Upper lobe of left lung (tissue), 6 donors: ENCODE data around the gene ADSL. TPM values are rescaled to one million over a fixed set of nuclear protein-coding genes. Genes with fewer than 3 reads are reported as not detected.

ENCODE experiments used
- ATAC-seq, 2 donors: fragments of 200-7000 bp; cut with Tn5 transposase; one replicate each; pipeline ENCODE4 v1.9.1; 2022; ENCODE audit warnings: mild to moderate bottlenecking in 2 of 2, moderate library complexity in 2 of 2; ENCODE audit not compliant: low FRiP score in 2 of 2
- DNase-seq, 2 donors: peaks; one replicate each; pipeline ENCODE4 v3.0.0-alpha.2; 2019 to 2020
- H3K27ac ChIP-seq, 4 donors: fragments of 200-600 bp; sonication (generic); one replicate each; pipeline ENCODE4 v1.5.1; 2016 to 2019
- H3K27me3 ChIP-seq, 4 donors: fragments of 200-600 bp; sonication (generic); one replicate each; pipeline ENCODE4 v1.5.1; 2017 to 2019
- H3K36me3 ChIP-seq, 4 donors: fragments of 200-600 bp; sonication (generic); one replicate each; pipeline ENCODE4 v1.5.1; 2016 to 2019
- H3K4me1 ChIP-seq, 4 donors: fragments of 200-600 bp; sonication (generic); one replicate each; pipeline ENCODE4 v1.5.1; 2018 to 2019
- H3K4me3 ChIP-seq, 4 donors: fragments of 200-600 bp; sonication (generic); one replicate each; pipeline ENCODE4 v1.5.1; 2017 to 2019; ENCODE audit warnings: mild to moderate bottlenecking in 2 of 4, moderate library complexity in 1 of 4
- H3K9me3 ChIP-seq, 4 donors: fragments of 200-600 bp; sonication (generic); one replicate each; pipeline ENCODE4 v1.5.1; 2018 to 2019
- EP300 ChIP-seq, 4 donors: sonication (generic); formaldehyde crosslinking; IDR thresholded peaks; one replicate each; pipeline ENCODE4 v1.5.1; 2017; ENCODE audit warnings: antibody characterized with exemption in 4 of 4, control low read depth in 2 of 4
- POLR2A ChIP-seq, 4 donors: fragments of 450-650 bp; IDR thresholded peaks; one replicate each; pipeline ENCODE4 v1.5.1; 2016 to 2017; ENCODE audit warnings: antibody characterized with exemption in 4 of 4, mild to moderate bottlenecking in 2 of 4
- POLR2AphosphoS5 ChIP-seq, 2 donors: sonication (generic); formaldehyde crosslinking; IDR thresholded peaks; one replicate each; pipeline ENCODE4 v1.5.1; 2017; ENCODE audit warnings: antibody characterized with exemption in 2 of 2
- WGBS, 2 donors: methylation state at CpG; one replicate each; pipeline ENCODE4 v1.1.5; 2017 to 2018; 5-methylcytosine and 5-hydroxymethylcytosine counted together
- total RNA-seq, 6 donors: library from RNA; depleted of rRNA in 4 of 6; stranded (reverse); fragments of >200 nt in 4 of 6; gene quantifications; one replicate each; pipeline versions ENCODE4 v1.1.0 to v1.2.1, GENCODE V29; 2016 to 2021
- TF ChIP-seq, protein P1 (sequence below), 6 experiments: fragments of 450-650 bp in 4 of 6; fragments of 200-600 bp in 2 of 6; sonication (generic) in 2 of 6; IDR thresholded peaks; one replicate each; pipeline ENCODE4 v1.5.1; 2016 to 2019; ENCODE audit warnings: antibody characterized with exemption in 6 of 6
- donor health status: DM: no; HTN: no; CAD: no; lungs with moderate emphysema.
- donor health status: DM: no; HTN: yes; CAD: no; lungs with severe emphysema.

ADSL gene
- total RNA-seq, 6 donors from 2014 or later: 17.5 to 80.3 (median 37.9) TPM

DNA sequence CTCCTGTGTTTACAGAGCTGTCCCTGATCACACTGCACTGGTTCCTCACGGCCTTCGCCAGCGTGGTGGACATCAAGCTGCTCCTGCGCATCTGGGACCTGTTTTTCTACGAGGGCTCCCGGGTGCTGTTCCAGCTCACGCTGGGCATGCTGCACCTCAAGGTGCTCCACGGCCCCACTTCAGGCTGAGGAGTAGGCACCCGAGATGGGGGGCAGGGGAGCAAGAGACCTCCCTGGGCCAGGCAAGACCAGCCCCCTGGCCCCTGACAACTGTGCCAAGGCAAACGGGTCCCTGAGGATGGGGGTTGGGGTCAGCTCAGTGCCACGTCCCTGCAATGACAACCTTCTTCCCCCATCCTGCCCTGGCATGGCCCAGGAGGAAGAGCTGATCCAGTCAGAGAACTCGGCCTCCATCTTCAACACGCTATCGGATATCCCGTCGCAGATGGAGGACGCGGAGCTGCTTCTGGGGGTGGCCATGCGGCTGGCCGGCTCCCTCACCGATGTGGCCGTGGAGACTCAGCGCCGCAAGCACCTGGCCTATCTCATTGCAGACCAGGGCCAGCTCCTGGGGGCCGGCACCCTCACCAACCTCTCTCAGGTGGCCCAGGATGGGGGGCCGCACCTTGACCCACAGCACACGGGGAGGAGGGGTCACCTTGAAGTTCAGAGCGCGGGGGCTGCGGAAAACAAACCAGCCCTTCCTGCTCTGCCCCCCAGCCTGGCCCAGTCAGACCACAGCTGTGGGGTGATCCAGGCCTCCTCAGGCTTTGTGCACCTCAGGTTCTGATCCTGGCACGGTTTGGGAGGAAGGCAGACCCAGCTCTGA lies 60.0 kb downstream of the ADSL start:
- TF ChIP-seq POLR2AphosphoS5 (IDR thresholded peaks at IDR 0.05) (no peak), EP300 (IDR thresholded peaks at IDR 0.05) (no peak)
- TF ChIP-seq, protein P1, sequence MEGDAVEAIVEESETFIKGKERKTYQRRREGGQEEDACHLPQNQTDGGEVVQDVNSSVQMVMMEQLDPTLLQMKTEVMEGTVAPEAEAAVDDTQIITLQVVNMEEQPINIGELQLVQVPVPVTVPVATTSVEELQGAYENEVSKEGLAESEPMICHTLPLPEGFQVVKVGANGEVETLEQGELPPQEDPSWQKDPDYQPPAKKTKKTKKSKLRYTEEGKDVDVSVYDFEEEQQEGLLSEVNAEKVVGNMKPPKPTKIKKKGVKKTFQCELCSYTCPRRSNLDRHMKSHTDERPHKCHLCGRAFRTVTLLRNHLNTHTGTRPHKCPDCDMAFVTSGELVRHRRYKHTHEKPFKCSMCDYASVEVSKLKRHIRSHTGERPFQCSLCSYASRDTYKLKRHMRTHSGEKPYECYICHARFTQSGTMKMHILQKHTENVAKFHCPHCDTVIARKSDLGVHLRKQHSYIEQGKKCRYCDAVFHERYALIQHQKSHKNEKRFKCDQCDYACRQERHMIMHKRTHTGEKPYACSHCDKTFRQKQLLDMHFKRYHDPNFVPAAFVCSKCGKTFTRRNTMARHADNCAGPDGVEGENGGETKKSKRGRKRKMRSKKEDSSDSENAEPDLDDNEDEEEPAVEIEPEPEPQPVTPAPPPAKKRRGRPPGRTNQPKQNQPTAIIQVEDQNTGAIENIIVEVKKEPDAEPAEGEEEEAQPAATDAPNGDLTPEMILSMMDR (IDR thresholded peaks at IDR 0.05): no peak
- Histone ChIP-seq H3K4me1 (peaks cover 0 to 2% (median 0%) of the 10 kb centered on the region in 4 donors), H3K36me3 (peaks cover 32 to 98% (median 84%) of the 10 kb centered on the region in 4 donors), H3K9me3 (no peaks in the 10 kb centered on the region), H3K4me3 (no peak overlapping the region), H3K27me3 (no peaks in the 10 kb centered on the region), H3K27ac (no peak overlapping the region)
- ATAC-seq (no peak), DNase-seq (peak in 1 of 2 donors; percentile 72)
- 94 to 97% methylated on average over 14 to 31 of the region's 31 CpGs for WGBS, 2 donors

DNA sequence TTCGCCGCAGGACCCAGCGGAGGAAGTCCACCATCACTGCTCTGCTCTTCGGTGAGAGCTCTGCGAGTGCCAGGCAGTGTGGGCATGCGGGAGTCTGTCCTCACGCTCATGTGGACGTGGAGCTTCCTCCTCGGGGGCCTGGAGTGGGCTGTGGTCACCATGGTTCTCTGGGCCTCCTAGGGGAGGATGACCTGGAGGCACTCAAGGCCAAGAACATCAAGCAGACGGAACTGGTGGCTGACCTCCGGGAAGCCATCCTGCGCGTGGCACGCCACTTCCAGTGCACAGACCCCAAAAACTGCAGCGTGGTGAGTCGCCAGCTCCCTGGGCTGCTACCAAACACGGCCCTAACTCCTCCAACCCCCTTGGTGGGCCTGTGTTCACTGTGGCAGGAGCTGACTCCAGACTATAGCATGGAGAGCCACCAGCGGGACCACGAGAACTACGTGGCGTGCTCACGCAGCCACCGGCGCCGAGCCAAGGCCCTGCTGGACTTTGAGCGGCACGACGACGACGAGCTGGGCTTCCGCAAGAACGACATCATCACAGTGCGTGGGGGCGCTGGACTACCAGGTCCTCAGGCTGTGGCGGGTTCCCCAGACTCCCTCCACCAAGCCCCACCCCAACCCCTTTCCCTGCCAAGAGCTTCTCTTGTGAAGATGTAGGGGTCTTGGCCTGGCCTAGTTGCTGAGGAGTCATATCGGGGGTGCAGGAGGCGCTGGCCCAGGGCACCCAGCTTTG lies 60.9 kb downstream of the ADSL start:
- TF ChIP-seq POLR2A (IDR thresholded peaks at IDR 0.05) (no peak), POLR2AphosphoS5 (IDR thresholded peaks at IDR 0.05) (no peak), EP300 (IDR thresholded peaks at IDR 0.05) (no peak)
- TF ChIP-seq, protein P1 (IDR thresholded peaks at IDR 0.05): no peak
- WGBS, 2 donors: 96 to 97% methylated on average over 6 to 23 of the region's 37 CpGs
- Histone ChIP-seq H3K36me3 (peaks cover 32 to 98% (median 80%) of the 10 kb centered on the region in 4 donors), H3K27ac (no peak overlapping the region), H3K4me3 (no peak overlapping the region), H3K9me3 (no peaks in the 10 kb centered on the region), H3K4me1 (no peaks in the 10 kb centered on the region), H3K27me3 (no peaks in the 10 kb centered on the region)
- no peak for ATAC-seq
- peak in 1 of 2 donors; percentile 81 for DNase-seq

DNA sequence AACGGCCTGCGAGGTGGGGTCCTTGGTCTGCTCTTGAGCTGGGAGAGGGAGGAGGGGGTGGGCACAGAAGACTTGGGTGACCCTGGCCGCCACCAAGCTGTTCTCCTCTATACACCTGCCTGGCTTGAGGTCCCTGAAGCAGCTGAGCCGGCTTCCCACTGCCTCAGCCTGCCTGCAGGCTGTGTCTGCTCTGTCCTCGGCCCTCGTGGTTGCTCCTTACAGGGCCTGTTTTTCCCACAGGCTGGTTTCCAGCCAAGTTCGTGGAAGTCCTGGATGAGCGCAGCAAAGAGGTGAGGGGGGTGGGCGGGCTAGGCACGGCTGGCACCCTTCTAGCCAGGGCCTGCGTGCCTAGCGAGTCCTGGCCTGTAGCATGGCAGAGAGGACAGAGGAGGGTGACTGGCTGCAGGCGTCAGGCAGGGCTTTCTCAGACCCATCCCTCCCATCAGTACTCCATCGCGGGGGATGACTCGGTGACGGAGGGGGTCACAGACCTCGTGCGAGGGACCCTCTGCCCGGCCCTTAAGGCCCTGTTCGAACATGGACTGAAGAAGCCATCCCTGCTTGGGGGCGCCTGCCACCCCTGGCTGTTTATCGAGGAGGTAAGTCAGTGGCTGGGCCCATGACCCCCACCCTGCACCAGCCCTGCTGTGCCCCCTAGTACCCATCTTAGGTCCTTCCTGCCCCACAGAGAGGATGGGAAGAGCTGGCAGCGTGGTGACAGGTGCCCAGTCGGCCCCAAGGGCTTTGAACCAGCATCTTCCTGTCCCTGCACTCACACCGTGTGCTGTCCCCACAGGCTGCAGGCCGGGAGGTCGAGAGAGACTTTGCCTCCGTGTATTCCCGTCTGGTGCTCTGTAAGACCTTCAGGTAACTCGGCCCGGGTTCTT lies 61.8 kb downstream of the ADSL start:
- Histone ChIP-seq H3K4me3 (no peak overlapping the region), H3K4me1 (no peaks in the 10 kb centered on the region), H3K27me3 (no peaks in the 10 kb centered on the region), H3K36me3 (peaks cover 32 to 93% (median 77%) of the 10 kb centered on the region in 4 donors), H3K9me3 (no peaks in the 10 kb centered on the region), H3K27ac (no peak overlapping the region)
- DNase-seq (peak in 1 of 2 donors; percentile 58), ATAC-seq (no peak)
- no peak for TF ChIP-seq POLR2A (IDR thresholded peaks at IDR 0.05)
- TF ChIP-seq POLR2AphosphoS5 (IDR thresholded peaks at IDR 0.05): no peak
- TF ChIP-seq EP300 (IDR thresholded peaks at IDR 0.05): no peak
- TF ChIP-seq, protein P1 (IDR thresholded peaks at IDR 0.05): no peak
- 85 to 92% methylated on average over 15 to 31 of the region's 32 CpGs for WGBS, 2 donors

DNA sequence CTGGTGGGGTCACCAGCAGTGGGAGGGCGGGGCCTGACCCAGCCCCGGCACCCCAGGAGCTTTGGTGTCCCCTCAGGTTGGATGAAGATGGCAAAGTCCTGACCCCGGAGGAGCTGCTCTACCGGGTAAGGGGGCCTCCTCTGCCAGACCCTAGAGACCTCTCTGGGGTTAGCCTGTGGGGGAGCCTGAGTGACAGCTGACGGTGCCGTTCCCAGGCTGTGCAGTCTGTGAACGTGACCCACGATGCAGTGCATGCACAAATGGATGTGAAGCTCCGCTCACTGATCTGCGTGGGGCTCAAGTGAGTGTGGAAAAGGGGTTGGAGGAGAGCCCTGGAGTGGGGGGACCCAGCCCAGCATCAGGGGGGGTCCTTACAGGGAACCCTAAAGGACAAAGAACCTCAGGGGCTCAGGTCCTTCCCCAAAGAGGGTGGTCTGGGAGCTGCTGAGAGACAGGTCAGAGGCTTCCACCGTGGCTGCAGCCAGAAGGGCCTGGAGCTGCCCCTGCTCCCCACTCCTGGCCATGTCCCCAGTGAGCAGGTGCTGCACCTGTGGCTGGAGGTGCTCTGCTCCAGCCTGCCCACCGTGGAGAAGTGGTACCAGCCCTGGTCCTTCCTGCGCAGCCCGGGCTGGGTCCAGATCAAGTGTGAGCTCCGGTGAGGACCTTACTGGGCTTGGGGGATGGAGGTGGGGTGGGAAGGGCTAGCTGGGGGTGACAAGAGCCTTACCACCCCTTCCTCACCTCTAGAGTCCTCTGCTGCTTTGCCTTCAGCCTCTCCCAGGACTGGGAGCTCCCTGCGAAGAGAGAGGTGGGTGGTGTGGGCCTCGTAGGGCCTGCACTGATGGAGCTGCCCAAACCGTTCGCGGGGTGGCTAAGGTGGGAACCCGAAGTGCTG lies 62.7 kb downstream of the ADSL start:
- H3K4me1 ChIP-seq: no peaks in the 10 kb centered on the region
- no peak overlapping the region for H3K27ac ChIP-seq
- peaks cover 32 to 86% (median 74%) of the 10 kb centered on the region in 4 donors for H3K36me3 ChIP-seq
- no peak for ATAC-seq
- H3K4me3 ChIP-seq: no peak overlapping the region
- H3K9me3 ChIP-seq: no peaks in the 10 kb centered on the region
- no peaks in the 10 kb centered on the region for H3K27me3 ChIP-seq
- 86 to 98% methylated on average over 16 to 17 of the region's 21 CpGs for WGBS, 2 donors
- TF ChIP-seq POLR2AphosphoS5 (IDR thresholded peaks at IDR 0.05) (no peak), POLR2A (IDR thresholded peaks at IDR 0.05) (no peak), EP300 (IDR thresholded peaks at IDR 0.05) (no peak)
- TF ChIP-seq, protein P1 (IDR thresholded peaks at IDR 0.05): no peak
- no peak for DNase-seq
